Right forelimb (tissue), 1 donor: Measurements from ENCODE around the gene SGCA.

Source experiments
- DNase-seq: peaks from one replicate; pipeline ENCODE4 v3.0.0-alpha.2; 2018

Gene SGCA

DNA sequence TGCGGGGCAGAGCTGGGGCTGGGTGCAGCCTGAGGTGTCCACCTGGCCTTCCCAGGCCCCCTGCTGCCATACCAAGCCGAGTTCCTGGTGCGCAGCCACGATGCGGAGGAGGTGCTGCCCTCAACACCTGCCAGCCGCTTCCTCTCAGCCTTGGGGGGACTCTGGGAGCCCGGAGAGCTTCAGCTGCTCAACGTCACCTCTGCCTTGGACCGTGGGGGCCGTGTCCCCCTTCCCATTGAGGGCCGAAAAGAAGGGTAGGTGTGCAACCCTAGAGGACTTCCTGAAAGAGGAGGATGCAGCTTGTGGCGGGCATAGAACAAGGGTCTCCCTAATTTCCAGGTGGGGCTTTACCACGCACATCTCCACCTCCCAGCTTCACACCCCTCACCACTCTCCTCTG lies 2.5 kb downstream of the SGCA start:
- no peak for DNase-seq

- DNase-seq = peak; percentile 89
These were observed 3.4 kb downstream of the SGCA start for GRCh38 chr17:50169121-50169764.

GRCh38 chr17:50169881-50170459 lies 4.2 kb downstream of the SGCA start:
- peak; percentile 40 for DNase-seq

DNA sequence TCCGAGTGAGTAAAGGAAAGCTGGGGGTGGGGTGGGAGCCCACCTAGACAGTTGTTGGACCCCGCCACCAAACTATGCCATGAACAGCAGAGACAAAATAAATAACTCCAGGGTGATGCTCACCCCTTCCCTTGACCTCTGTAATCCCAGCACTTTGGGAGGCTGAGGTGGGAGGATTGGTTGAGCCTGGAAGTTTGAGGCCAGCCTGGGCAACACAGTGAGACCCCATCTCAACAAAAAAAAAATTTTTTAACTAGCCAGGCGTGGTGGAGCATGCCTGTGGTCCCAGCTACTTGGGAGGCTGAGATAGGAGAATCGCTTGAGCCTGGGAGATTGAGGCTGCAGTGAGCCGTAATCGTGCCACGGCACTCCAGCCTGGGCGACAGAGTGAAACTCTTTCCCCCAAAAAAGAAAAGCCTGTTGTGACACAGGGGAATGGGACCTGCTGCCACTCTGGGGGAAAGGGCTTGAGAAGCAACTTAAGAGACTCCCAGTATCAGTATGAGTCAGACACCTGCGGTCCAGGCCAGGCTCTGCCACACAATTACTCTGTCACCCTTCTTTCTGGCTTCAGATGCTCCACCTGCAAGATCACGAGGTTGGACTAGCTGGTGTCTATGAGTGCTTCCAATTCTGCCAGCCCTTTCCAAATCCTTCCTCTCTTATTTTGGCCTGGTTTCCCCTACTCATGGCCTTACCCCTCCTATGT lies 5.0 kb downstream of the SGCA start:
- DNase-seq = peak; percentile 38

DNA sequence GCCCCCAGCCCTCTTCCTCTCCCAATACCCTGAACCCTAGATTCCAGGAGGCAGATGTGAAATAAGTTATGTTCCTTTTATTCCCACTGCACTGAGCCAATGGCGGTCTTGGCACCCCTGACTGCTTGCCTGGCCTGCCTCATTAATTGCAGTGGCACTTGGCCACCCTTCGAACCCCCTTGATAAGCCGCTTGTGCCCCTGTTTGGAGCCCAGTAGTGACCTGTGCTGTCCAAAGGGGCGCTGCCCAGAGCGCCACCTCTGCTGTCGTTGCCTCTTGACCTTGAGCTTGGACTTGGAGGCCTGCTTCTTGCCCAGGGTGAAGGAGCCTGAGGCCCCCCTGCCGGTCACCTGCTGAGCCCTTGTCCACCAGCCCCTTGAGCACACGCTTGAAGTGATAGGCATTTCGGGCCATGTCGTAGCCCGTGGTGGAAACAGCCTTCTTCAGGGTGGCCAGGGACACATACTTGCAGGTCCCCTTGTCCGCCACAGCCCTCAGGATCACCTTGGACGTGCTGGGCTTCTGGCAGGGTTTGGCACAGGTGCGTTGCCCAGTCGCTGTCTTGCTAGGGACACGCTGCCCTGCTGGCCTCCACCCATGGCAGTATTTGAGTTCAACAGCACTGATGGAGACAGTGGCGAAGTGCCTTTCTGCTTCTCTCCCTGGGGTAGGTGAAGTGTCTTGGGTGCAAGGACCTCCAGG lies 5.7 kb downstream of the SGCA start:
- peak; percentile 43 for DNase-seq

GRCh38 chr17:50172130-50172529 lies 6.3 kb downstream of the SGCA start:
- peak; percentile 48 for DNase-seq

GRCh38 chr17:50172936-50173334 lies 7.1 kb downstream of the SGCA start:
- DNase-seq = no peak

DNA sequence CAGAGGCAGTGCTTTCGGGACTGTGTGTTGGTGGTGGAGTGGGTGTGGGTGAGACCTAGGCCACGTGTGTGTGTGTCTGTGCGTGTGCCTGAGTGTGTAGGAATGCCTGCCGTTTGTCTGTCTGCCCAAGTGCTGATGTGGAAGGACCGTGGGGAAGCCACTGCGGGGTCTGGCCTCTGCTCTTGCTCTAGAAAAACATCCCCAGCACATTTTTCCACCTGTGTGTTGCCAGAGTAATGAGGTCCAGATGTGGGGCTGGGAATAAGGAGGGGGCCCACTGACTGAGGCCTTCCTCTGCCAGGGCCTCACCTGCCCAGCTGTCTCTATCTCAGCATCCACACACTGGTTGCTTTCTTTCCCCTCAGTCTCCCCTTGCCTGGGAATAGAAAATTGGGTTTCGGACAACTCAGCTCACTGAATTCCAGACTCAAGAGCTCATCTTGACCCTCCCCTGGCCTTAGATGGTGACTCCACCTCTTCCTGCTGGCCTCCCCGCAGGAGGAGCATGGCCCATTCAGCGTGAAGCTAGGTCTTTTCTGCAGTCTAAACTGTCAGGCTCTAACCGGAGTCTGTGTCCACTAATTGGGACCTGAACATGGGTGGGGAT lies 7.6 kb downstream of the SGCA start:
- DNase-seq = peak; percentile 86

DNA sequence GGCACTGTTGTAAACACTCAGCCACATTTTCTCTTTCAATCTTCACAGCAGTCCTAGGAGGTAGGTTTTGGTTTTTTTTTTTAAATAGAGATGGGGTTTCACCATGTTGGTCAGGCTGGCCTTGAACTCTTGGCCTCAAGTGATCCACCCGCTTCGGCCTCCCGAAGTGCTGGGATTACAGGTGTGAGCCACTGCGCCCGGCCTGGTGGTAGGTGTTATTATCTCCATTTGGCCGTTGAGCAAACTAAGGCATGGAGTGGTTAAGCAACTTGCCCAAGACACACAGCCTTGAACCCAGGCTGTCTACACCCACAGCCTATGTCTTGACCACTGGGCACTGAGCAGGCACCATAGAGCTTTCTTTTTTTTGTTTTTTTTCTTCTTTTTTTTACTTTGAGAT lies 8.6 kb downstream of the SGCA start:
- peak; percentile 29 for DNase-seq

- peak; percentile 50 for DNase-seq
These were observed 9.4 kb downstream of the SGCA start for GRCh38 chr17:50175035-50175807.

- DNase-seq = peak; percentile 57
These were observed 11.0 kb downstream of the SGCA start for GRCh38 chr17:50176559-50177357.

GRCh38 chr17:50177476-50177875 lies 11.7 kb downstream of the SGCA start:
- DNase-seq = no peak

DNA sequence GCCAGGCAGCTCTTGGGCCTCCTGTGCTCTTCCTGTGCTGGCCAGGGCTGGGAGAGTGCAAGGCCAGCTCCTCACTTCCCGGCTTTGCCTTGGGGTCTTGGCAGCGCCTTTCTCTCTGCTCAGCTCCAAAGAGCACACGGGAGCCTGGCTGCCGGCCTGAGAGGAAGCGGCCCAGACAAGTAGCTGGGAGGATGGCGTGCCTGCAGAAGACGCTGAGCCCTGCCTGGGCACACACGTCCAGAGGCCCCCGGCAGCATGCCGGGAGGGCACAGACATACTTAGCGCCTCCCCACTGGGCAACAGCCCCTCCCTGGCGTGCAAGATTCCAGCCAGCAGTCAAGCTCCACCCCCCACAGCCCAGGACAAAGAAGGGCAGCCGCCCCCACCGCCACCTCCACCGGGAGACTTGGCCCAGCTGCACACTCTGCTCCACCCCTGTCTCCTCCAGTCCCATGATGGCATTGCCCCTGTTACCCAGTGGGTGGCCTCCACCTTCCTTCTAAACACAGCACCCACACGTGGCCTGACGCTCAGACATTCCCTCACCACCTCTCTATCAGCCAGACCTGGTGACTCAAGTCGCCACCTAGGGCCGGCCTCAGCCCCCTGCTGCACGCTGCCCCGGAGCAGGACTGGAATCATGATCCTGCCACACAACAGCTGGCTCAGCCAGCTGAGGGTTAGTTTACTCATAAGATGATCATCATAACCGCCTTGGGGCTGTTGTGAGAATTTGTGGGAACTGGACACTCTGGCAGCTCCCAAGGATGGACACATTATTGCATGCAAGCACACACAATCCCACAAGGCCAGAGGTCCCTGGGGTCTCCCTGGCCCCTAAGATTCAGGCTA lies 12.4 kb downstream of the SGCA start:
- peak; percentile 86 for DNase-seq

DNA sequence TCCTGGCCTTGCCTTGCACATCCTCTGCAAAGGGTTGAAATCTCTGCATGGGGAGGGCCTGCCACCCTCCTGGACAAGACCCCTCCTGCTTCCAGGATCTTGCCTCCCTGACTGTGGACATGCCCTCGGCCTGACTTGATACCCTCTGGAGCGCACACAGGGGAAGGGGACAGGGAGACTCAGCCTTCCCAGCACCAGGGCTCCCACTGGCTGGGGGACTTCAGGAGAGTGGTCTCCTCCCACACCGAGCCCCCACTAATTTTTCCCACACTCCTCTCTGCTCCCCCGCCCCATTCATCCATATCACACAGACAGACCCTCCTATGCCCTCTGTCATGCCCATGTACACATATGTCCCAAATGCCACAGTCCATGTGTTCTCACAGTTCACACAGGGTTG lies 14.3 kb downstream of the SGCA start:
- DNase-seq = peak; percentile 55

GRCh38 chr17:50180620-50181019 lies 14.8 kb downstream of the SGCA start:
- no peak for DNase-seq

DNA sequence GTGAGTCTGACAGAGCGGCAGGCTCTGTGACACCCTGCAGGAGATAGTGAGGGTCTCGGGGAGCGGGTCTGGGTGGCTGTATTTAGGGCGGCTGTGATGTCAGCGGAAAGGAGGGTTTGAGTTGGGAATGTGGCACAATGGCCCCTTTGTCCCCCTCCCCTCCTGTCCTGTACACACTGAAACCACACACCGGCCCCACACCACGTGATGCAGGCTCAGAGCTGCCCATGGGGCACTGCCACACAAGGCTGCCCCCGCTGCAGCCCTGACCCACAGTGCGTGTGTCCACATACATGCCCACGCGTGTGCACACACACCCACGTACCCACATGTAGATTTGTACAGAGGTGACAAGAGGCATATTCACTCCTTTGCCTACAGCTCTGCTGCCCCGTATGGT lies 15.3 kb downstream of the SGCA start:
- peak; percentile 76 for DNase-seq

GRCh38 chr17:50181591-50182560 lies 16.1 kb downstream of the SGCA start:
- DNase-seq = peak; percentile 77

- no peak for DNase-seq
These were observed 17.1 kb downstream of the SGCA start for GRCh38 chr17:50182783-50183420.
